GM18858 (cell line): Measurements from ENCODE around the gene SPRR2D.
"Not testable (repeated sequence)": the region's sequence is repeated elsewhere in the genome, so short reads cannot be mapped to it uniquely, and the experiment has no call there.

Experiments used
- ATAC-seq: cut with Tn5 transposase; IDR thresholded peaks from one replicate; pipeline ENCODE4 v1.9.1; 2021; ENCODE audit not compliant: unreplicated experiment

SPRR2D gene

DNA sequence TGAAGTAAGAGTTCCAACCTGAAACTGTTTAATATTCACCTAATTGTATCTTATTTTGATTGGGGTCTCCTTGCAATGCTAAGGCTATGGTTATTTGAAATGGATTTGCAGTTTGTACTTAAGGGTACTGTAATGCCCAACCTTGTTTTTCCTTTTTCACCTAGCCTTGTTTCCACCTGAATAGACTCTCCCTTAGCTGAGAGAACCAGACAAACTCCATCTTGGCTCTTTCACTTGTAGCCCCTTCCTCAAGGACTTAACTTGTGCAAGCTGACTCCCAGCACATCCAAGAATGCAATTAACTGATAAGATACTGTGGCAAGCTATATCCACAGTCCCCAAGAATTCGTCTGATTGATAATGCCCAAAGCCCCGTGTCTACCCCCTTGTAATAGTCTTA lies 19.1 kb downstream of the SPRR2D start:
- not testable (repeated sequence) for ATAC-seq

DNA sequence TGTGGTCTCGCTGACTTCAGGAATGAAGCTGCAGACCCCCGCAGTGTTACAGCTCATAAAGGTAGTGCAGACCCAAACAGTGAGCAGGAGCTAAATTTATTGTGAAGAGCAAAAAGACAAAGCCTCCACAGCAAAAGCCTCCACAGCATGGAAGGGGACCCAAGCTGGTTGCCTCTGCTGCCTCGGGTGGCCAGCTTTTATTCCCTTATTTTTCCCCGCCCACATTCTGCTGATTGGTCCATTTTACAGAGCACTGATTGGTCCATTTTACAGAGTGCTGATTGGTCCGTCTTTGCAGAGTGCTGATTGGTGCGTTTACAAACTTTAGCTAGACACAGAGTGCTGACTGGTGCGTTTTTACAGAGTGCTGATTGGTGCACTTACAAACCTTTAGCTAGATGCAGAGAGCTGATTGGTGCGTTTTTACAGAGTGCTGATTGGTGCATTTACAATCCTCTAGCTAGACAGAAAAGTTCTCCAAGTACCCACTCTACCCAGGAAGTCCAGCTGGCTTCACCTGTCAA lies 29.6 kb downstream of the SPRR2D start:
- ATAC-seq: not testable (repeated sequence)

DNA sequence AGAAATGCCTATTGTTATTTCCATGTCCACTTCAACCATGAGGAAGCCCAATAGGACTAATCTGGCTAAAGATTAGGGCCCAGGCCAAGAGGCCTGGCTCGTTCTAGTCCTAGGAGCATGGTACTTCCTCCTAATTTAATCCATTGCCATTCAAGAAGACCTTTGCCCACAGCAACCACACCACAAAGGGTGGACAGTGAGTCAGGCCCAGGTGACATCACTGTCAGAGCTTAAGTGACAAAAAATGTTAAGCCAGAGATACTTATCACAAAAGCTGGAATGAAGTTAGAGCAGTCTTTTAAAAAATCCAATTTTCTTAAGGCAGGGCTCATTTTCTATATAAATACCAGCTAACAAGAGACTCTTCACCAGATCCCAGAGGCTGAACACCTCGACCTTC lies 39.5 kb downstream of the SPRR2D start, which contains the start of gene SPRR3:
Gene SPRR3, plus strand, starts transcription at position 368 of the 400 bp plus-strand sequence. CDS start 1,272 bp downstream, outside the sequence.
- no peak for ATAC-seq

DNA sequence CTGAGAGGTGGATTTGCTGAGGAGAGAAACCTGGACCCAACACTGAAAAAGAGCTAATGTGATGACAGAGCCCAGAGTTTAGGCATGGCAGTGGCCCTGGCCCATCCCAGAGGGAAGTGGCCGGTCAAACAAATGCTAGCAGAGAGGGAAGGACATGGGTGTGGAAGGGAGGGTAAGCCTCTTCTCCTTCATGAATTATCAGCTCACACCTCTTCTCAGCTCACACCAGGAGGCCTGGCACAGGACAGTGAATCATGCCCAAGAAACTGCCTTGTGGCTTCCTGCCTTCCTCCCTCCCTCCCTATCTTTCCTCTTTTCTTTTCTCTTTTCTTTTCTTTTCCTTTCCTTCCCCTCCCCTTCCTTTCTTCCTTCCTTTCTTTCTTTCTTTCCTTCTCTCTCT lies 40.6 kb downstream of the SPRR2D start:
- no peak for ATAC-seq

DNA sequence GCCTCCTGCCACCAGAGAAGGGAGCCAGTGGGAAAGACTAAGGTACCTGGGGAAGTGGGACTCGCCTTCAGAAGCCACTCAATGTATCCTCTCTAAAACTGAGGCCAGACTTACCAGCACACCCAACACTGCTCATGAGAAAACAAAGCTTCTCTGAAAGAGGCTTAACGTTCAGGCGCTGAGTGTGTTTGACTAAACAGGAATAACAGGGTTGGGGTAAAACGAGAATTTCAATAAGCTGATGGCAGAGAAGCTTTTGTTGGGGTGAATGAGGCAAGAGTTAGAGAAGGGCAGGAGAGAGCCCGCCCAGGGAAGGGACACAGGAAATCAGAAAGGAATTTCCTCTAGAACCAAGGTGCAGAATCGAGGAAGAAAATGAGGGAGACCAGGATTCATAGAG lies 41.1 kb downstream of the SPRR2D start:
- no peak for ATAC-seq

DNA sequence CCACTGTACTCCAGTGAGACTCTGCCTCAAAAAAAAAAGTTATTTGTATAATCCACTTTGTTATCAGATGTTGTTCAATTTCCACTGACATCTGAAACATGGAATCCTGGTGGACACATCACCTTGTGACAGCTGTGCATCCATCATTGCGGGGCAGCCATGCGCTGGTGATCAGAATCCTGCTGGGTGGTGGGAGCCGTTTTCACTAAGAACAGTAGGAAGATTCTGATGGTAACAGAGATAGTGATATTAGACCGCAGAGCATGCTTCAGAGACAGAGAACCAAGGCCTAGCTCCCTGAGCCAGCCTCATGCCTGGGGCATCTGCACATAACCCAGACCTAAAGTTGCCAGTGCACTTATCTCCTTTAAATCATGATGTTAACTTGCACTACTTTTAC lies 42.4 kb downstream of the SPRR2D start:
- no peak for ATAC-seq

DNA sequence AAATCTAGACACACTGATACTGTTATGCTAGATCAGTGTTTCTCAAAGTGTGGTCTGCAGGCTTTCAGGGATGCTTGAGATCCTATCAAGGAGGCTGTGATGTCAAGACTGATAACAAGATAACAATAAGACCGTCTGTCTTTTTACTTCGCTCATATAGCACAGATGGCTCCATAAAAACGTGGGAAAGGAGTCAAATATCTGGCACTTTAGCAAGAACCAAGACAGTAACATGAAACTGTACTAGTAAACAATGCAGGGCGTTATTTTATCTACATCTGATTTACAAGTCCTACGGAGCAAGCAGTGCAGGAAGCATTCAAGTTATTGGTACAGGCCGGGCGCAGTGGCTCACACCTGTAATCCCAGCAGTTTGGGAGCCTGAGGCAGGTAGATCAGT lies 43.0 kb downstream of the SPRR2D start:
- ATAC-seq: no peak

DNA sequence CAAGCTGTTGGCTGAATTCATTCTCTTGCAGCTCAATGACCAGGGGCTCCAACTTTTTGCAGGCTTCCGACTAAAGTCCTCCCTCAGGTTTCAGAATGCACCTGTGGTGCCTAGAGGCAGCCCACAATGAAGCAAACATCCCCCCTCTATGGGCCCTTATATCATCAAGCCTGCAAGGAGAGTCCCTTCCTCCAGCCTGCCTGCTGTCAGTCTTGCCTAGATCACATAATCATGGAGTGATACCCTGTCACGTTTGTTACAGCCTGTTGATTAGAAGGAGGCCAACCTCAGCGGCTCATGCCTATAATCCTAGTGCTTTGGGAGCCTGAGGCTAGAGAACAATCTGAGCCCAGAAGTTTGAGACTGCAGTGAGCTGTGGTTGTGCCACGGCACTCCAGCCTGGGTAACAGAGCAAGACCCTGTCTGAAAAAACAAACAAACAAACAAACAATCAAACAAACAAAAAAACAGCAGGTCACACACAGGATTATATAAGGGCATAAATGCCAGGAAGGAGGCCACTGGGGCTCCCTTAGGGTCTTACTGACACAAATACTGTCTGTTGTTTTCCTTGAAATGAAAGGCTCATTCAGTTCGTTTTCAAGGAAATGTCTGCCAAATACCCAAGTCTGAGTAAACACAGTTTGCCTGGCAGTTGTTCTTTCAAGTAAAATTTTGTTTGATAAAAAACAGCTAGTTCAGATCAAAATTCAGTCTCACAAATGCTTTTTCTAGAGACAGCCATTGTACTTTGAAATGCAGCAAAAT lies 44.1 kb downstream of the SPRR2D start:
- no peak for ATAC-seq

DNA sequence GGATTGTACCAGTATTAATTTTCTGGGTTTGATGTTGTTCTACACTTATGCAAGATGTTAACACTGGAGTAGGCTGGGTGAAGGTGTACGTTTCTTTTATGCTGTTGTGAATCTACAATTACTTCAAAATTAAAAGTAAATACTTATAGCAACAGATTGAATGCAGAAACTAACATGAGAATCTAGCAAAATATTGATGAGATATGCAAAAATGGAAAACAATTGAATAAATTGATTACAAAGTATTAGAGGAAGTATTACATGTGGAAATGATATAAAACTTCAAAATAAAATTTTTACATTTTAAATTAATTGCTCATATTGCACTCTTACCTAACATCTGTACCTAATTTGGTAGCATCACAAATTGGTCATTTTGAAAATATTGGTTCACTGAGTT lies 45.1 kb downstream of the SPRR2D start:
- ATAC-seq: no peak

DNA sequence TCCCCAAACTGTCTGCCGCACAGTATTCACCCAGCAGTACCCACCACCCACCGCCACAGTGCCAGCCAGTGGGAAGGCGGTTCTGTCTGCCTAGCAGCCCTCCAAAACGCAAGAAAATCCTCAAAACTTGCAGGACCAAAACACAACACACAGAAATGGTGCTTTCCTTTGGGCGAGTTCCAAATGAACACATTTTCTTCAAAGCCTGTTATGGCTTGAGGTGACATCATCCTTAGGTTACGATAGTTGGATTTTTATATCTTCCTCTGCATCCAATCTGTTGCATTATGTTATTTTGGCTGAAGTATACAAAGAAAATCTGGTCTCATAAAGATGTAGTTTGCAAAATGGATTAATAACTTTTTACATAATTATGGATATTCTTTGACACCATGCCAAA lies 47.7 kb downstream of the SPRR2D start:
- ATAC-seq: no peak
